RWPE2 (cell line): ENCODE measurements around the gene C1S.

ENCODE experiments used
- ATAC-seq: fragments of 200-7000 bp; cut with Tn5 transposase; 3 replicates; pipeline ENCODE4 v1.9.1; 2021; ENCODE audit warnings: low read depth
- DNase-seq: peaks from one replicate; pipeline ENCODE4 v3.0.0-alpha.2; 2020; ENCODE audit warnings: low spot score
- H3K27ac ChIP-seq: fragments of 450-650 bp; 2 replicates; pipeline ENCODE4 v1.5.1; 2017; ENCODE audit warnings: mild to moderate bottlenecking; ENCODE audit not compliant: poor library complexity, severe bottlenecking
- H3K27me3 ChIP-seq: fragments of 250-450 bp; sonication (Bioruptor Pico); 2 replicates; pipeline ENCODE4 v1.5.1; 2021; ENCODE audit warnings: mild to moderate bottlenecking, moderate library complexity; ENCODE audit not compliant: insufficient read depth, poor library complexity, severe bottlenecking
- H3K36me3 ChIP-seq: fragments of 250-450 bp; sonication (Bioruptor Pico); 2 replicates; pipeline ENCODE4 v1.5.1; 2020; ENCODE audit warnings: low read depth, mild to moderate bottlenecking, moderate library complexity
- H3K4me1 ChIP-seq: fragments of 250-450 bp; sonication (Bioruptor Pico); 2 replicates; pipeline ENCODE4 v1.5.1; 2021; ENCODE audit warnings: mild to moderate bottlenecking, moderate library complexity; ENCODE audit not compliant: insufficient read depth, poor library complexity, severe bottlenecking
- H3K4me3 ChIP-seq: fragments of 250-450 bp; sonication (Bioruptor Pico); 2 replicates; pipeline ENCODE4 v1.5.1; 2021; ENCODE audit warnings: mild to moderate bottlenecking, moderate library complexity; ENCODE audit not compliant: severe bottlenecking
- H3K9me3 ChIP-seq: fragments of 250-450 bp; sonication (Bioruptor Pico); 2 replicates; pipeline ENCODE4 v1.5.1; 2021; ENCODE audit warnings: mild to moderate bottlenecking, moderate library complexity; ENCODE audit not compliant: severe bottlenecking
- TF ChIP-seq, protein P1 (sequence below): fragments of 450-650 bp; IDR thresholded peaks from one replicate; pipeline ENCODE4 v1.5.1; 2017; ENCODE audit warnings: mild to moderate bottlenecking, moderate library complexity; ENCODE audit not compliant: poor library complexity, severe bottlenecking

C1S gene

DNA sequence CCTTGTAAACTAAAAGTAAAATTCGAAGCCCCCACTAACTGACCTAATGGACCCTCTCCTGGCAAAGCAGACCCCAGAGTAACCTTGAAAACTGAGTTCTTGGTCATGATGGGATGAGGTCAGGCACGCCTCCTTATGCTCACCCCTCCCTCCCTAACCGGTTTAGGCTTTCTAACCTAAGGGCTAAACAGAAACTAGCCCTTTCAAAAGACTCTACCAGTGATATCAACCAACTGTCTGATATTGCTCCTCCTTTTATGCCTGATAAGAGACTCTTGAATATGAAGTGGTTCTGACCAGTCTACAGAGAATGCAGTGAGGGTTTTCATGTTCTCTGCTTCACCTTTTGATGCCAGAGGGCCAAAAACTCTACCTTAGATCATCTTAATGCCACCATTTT, 37.4 kb upstream of the C1S start:
- no peaks in the 10 kb centered on the region for H3K9me3 ChIP-seq
- TF ChIP-seq, protein P1, sequence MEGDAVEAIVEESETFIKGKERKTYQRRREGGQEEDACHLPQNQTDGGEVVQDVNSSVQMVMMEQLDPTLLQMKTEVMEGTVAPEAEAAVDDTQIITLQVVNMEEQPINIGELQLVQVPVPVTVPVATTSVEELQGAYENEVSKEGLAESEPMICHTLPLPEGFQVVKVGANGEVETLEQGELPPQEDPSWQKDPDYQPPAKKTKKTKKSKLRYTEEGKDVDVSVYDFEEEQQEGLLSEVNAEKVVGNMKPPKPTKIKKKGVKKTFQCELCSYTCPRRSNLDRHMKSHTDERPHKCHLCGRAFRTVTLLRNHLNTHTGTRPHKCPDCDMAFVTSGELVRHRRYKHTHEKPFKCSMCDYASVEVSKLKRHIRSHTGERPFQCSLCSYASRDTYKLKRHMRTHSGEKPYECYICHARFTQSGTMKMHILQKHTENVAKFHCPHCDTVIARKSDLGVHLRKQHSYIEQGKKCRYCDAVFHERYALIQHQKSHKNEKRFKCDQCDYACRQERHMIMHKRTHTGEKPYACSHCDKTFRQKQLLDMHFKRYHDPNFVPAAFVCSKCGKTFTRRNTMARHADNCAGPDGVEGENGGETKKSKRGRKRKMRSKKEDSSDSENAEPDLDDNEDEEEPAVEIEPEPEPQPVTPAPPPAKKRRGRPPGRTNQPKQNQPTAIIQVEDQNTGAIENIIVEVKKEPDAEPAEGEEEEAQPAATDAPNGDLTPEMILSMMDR, result no peak
- ATAC-seq (no peak), DNase-seq (no peak)
- no peak overlapping the region for H3K27ac ChIP-seq
- no peak overlapping the region for H3K4me3 ChIP-seq
- H3K27me3 ChIP-seq, result no peaks in the 10 kb centered on the region
- no peaks in the 10 kb centered on the region for H3K4me1 ChIP-seq
- no peaks in the 10 kb centered on the region for H3K36me3 ChIP-seq

DNA sequence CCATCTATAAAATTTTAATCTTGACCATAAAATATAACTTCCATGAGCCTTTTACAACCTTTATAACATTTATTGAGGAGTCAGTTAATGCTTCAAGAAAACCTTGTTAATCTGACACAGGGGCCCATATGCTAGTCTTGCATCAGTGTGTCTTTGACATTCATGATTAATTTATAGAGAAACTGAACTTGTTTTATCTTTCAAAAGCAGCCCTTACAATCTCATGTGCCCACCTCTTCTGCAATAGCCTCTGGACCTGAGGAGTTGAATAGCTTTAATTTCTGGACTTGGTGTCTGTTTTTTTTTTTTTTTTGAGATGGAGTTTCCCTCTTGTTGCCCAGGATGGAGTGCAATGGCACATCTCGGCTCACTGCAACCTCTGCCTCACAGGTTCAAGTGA, 33.7 kb upstream of the C1S start:
- Histone ChIP-seq H3K4me1 (no peaks in the 10 kb centered on the region), H3K4me3 (no peak overlapping the region), H3K9me3 (no peaks in the 10 kb centered on the region), H3K27me3 (no peaks in the 10 kb centered on the region), H3K27ac (no peak overlapping the region), H3K36me3 (no peaks in the 10 kb centered on the region)
- DNase-seq (no peak), ATAC-seq (no peak)
- TF ChIP-seq, protein P1, result no peak

DNA sequence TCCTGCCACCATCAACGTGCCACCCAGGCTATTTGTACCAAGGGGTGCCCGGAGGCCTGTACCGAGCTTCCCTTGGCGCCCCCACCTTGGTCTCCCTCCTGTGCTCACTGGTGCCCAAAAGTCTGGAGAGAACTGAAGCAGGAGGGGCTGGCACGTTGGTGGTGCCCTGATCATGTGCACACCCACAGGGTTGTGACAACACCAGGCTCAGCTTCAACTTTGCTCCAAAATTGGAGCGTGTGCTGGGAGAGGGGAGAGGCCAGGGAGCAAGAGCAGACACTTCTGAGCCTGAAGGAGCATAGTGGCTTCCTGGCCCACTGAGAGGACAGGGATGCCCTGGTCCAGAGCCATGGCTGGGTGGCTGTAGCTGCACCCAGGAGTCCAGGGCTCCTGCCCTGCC, 29.2 kb upstream of the C1S start:
- no peaks in the 10 kb centered on the region for H3K9me3 ChIP-seq
- DNase-seq, result no peak
- no peak overlapping the region for H3K4me3 ChIP-seq
- H3K36me3 ChIP-seq, result no peaks in the 10 kb centered on the region
- ATAC-seq, result no peak
- no peaks in the 10 kb centered on the region for H3K4me1 ChIP-seq
- TF ChIP-seq, protein P1, result no peak
- H3K27me3 ChIP-seq, result no peaks in the 10 kb centered on the region
- no peak overlapping the region for H3K27ac ChIP-seq

DNA sequence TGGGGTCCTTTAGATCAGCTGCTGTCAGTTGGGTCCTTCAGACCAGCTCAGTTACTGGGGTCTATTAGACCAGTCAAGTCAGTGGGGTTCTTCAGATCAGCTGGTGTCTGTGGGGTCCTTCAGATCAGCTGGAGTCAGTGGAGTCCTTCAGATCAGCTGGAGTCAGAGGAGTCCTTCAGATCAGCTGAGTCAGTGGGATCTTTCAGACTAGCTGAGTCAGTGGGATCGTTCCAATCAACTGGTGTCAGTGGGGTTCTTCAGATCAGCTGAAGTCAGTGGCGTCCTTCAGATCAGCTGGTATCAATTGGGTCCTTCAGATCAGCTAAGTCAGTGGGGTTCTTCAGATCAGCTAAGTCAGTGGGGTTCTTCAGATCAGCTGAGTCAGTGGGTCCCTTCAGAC, 27.5 kb upstream of the C1S start:
- DNase-seq (no peak), ATAC-seq (no peak)
- Histone ChIP-seq H3K36me3 (no peaks in the 10 kb centered on the region), H3K9me3 (no peaks in the 10 kb centered on the region), H3K27me3 (no peaks in the 10 kb centered on the region), H3K4me3 (no peak overlapping the region), H3K4me1 (no peaks in the 10 kb centered on the region), H3K27ac (no peak overlapping the region)
- TF ChIP-seq, protein P1, result no peak

DNA sequence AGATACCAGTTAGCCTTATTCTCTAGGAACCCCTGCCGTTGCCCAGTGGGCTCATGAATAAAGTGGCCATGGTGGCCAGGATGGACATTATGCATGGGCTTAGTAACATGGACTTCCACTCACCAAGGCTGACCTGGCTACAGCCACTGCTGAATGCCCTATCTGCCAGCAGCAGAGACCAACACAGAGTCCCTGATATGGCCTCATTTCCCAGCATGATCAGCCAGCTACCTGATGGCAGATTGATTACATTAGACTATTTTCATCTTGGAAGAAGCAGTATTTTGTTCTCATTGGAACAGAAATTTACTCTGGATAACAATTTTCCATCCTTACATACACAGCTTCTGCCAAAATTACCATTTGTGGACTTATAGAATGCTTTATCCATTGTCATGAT, 26.1 kb upstream of the C1S start:
- TF ChIP-seq, protein P1, result no peak
- no peak overlapping the region for H3K27ac ChIP-seq
- no peaks in the 10 kb centered on the region for H3K9me3 ChIP-seq
- H3K4me3 ChIP-seq, result no peak overlapping the region
- no peaks in the 10 kb centered on the region for H3K36me3 ChIP-seq
- H3K27me3 ChIP-seq, result no peaks in the 10 kb centered on the region
- ATAC-seq (no peak), DNase-seq (no peak)
- peaks cover 5% of the 10 kb centered on the region for H3K4me1 ChIP-seq
